ENCODE measurements around the gene ACVR1C.

Gene ACVR1C

GRCh38 chr2:157628477-157629415, at the start of gene ACVR1C:
Gene ACVR1C (minus strand): TSS chr2:157628864. CDS start chr2:157628644, 220 bp downstream.
- peak; percentile 42 for DNase-seq

GRCh38 chr2:157677941-157678340, 49.3 kb upstream of the ACVR1C start:
- no peak for DNase-seq

- DNase-seq, result no peak
These were observed 43.5 kb upstream of the ACVR1C start for GRCh38 chr2:157672129-157672528.

GRCh38 chr2:157662401-157662800, 33.7 kb upstream of the ACVR1C start:
- DNase-seq, result peak; percentile 10

GRCh38 chr2:157661776-157662175, 33.1 kb upstream of the ACVR1C start:
- DNase-seq, result no peak

- DNase-seq, result no peak
These were observed 29.2 kb upstream of the ACVR1C start for GRCh38 chr2:157657858-157658257.

GRCh38 chr2:157657101-157657500, 28.4 kb upstream of the ACVR1C start:
- no peak for DNase-seq

- no peak for DNase-seq
These were observed 16.1 kb upstream of the ACVR1C start for GRCh38 chr2:157644776-157645175.

- DNase-seq, result no peak
These were observed 3.2 kb upstream of the ACVR1C start for GRCh38 chr2:157631861-157632260.

GRCh38 chr2:157627594-157628476, 829 bp downstream of the ACVR1C start:
- peak; percentile 28 for DNase-seq

- no peak for DNase-seq
These were observed 3.4 kb downstream of the ACVR1C start for GRCh38 chr2:157625296-157625695.

GRCh38 chr2:157620956-157621355, 7.7 kb downstream of the ACVR1C start:
- peak; percentile 52 for DNase-seq

GRCh38 chr2:157611726-157612125, 16.9 kb downstream of the ACVR1C start:
- DNase-seq, result no peak

GRCh38 chr2:157611110-157611509, 17.6 kb downstream of the ACVR1C start:
- no peak for DNase-seq

GRCh38 chr2:157606534-157606933, 22.1 kb downstream of the ACVR1C start:
- DNase-seq, result no peak

- no peak for DNase-seq
These were observed 25.5 kb downstream of the ACVR1C start for GRCh38 chr2:157603198-157603597.

GRCh38 chr2:157601807-157602206, 26.9 kb downstream of the ACVR1C start:
- DNase-seq, result no peak

- peak; percentile 12 for DNase-seq
These were observed 31.5 kb downstream of the ACVR1C start for GRCh38 chr2:157596992-157597681.

- DNase-seq, result no peak
These were observed 35.3 kb downstream of the ACVR1C start for GRCh38 chr2:157593411-157593810.

GRCh38 chr2:157592948-157593347, 35.7 kb downstream of the ACVR1C start:
- DNase-seq, result peak; percentile 9

GRCh38 chr2:157592374-157592773, 36.3 kb downstream of the ACVR1C start:
- DNase-seq, result no peak

- no peak for DNase-seq
These were observed 41.1 kb downstream of the ACVR1C start for GRCh38 chr2:157587576-157587975.

GRCh38 chr2:157574165-157574564, 54.5 kb downstream of the ACVR1C start:
- no peak for DNase-seq

Measured in fibroblast of skin of right quadriceps (primary cell).